ENCODE measurements around the gene COL23A1. TPM values are rescaled to one million over a fixed set of nuclear protein-coding genes. Genes with fewer than 3 reads are reported as not detected.

Gene COL23A1
- polyA plus RNA-seq, 1 donor = 6.2 TPM

GRCh38 chr5:178532236-178532635 is 58.0 kb downstream of the COL23A1 start:
- no peak for DNase-seq

- no peak for DNase-seq
Measured at GRCh38 chr5:178531786-178532185, 58.4 kb downstream of the COL23A1 start.

GRCh38 chr5:178530526-178530925 is 59.7 kb downstream of the COL23A1 start:
- no peak for DNase-seq

- DNase-seq = no peak
Measured at GRCh38 chr5:178529080-178529479, 61.1 kb downstream of the COL23A1 start.

GRCh38 chr5:178527458-178528307 is 62.5 kb downstream of the COL23A1 start:
- DNase-seq = no peak

- no peak for DNase-seq
Measured at GRCh38 chr5:178526773-178527457, 63.3 kb downstream of the COL23A1 start.

GRCh38 chr5:178525906-178526732 is 64.1 kb downstream of the COL23A1 start:
- no peak for DNase-seq

- DNase-seq = no peak
Measured at GRCh38 chr5:178524093-178524882, 65.9 kb downstream of the COL23A1 start.

GRCh38 chr5:178522361-178522760 is 67.8 kb downstream of the COL23A1 start:
- DNase-seq = no peak

GRCh38 chr5:178520851-178521250 is 69.3 kb downstream of the COL23A1 start:
- no peak for DNase-seq

GRCh38 chr5:178519804-178520203 is 70.4 kb downstream of the COL23A1 start:
- no peak for DNase-seq

GRCh38 chr5:178519155-178519554 is 71.0 kb downstream of the COL23A1 start:
- no peak for DNase-seq

GRCh38 chr5:178516504-178517235 is 73.5 kb downstream of the COL23A1 start:
- DNase-seq = no peak

- no peak for DNase-seq
Measured at GRCh38 chr5:178515776-178516503, 74.3 kb downstream of the COL23A1 start.

GRCh38 chr5:178514851-178515418 is 75.3 kb downstream of the COL23A1 start:
- DNase-seq = no peak

- no peak for DNase-seq
Measured at GRCh38 chr5:178511172-178511571, 79.0 kb downstream of the COL23A1 start.

- no peak for DNase-seq
Measured at GRCh38 chr5:178509491-178510057, 80.6 kb downstream of the COL23A1 start.

- no peak for DNase-seq
Measured at GRCh38 chr5:178507151-178507932, 82.9 kb downstream of the COL23A1 start.
